Colonic mucosa (tissue), 4 donors: ENCODE results near the gene CHRDL2. TPM values are rescaled to one million over a fixed set of nuclear protein-coding genes. Genes with fewer than 3 reads are reported as not detected.

Experiments
- DNase-seq: peaks from one replicate; pipeline ENCODE4 v3.0.0-alpha.2; 2020
- H3K27ac ChIP-seq: fragments of 200-600 bp; one replicate; pipeline ENCODE4 v1.8.0; 2021
- H3K27me3 ChIP-seq: fragments of 200-600 bp; one replicate; pipeline ENCODE4 v1.8.0; 2021
- H3K36me3 ChIP-seq: fragments of 200-600 bp; one replicate; pipeline ENCODE4 v1.8.0; 2021
- H3K4me1 ChIP-seq: fragments of 200-600 bp; one replicate; pipeline ENCODE4 v1.8.0; 2021; ENCODE audit warnings: mild to moderate bottlenecking
- H3K4me3 ChIP-seq: fragments of 200-600 bp; one replicate; pipeline ENCODE4 v1.8.0; 2021
- H3K9ac ChIP-seq, 2 donors: one replicate each; pipeline ENCODE4 v1.7.0; 2013; ENCODE audit warnings: control low read depth in 2 of 2, low read depth in 2 of 2, low read length in 2 of 2
- H3K9me3 ChIP-seq: fragments of 200-600 bp; one replicate; pipeline ENCODE4 v1.8.0; 2021
- CTCF ChIP-seq: fragments of 200-600 bp; IDR thresholded peaks from one replicate; pipeline ENCODE4 v1.8.0; 2022; ENCODE audit warnings: antibody characterized with exemption, mild to moderate bottlenecking
- intact Hi-C: fragments of 100-400 bp; cut with DNase I; formaldehyde crosslinking; loops from one replicate; pipeline ENCODE4 v1.14.1; 2022
- total RNA-seq, 2 donors: library from RNA; stranded (reverse); fragmentation: NEBNext Ultra II Directional in 1 of 2; extraction: Animal tissue kit (Norgen Biotek cat#: 25700) in 1 of 2; gene quantifications; one replicate each; pipeline ENCODE4 v1.2.1, GENCODE V29; 2021
- donor health status: healthy.
- donor health status: DM: no; HTN: no; CAD: no.
- donor health status: DM: no; HTN: no; CAD: no.

The CHRDL2 gene
- total RNA-seq, 2 donors from 2014 or later = 0.42 to 26.5 TPM

DNA sequence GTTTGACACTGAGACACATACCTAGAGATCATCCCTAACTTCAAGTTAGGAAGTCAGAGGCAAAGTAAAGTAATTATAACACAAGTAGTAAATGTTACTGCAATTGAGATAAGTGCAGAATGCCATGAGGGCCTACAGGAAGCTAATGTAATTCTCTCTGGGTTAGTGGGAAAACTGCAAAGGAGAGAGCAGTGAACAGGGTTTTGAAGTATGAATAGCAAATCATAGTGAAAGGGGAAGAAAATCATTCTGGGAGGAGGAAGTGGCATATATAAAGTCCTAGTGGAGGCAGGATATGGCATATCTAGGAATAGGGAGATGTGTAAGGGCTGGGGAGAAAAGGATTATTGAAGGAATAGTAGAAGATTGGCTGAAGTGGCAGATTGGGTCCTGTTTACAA is 45.3 kb upstream of the CHRDL2 start:
- Histone ChIP-seq H3K9me3 (no peaks in the 10 kb centered on the region), H3K27me3 (no peaks in the 10 kb centered on the region), H3K9ac (no peak overlapping the region), H3K36me3 (no peaks in the 10 kb centered on the region), H3K27ac (no peak overlapping the region), H3K4me3 (no peak overlapping the region), H3K4me1 (no peaks in the 10 kb centered on the region)
- intact Hi-C loops = no loop called here
- DNase-seq = no peak
- no peak for TF ChIP-seq CTCF

GRCh38 chr11:74775762-74776161 is 44.5 kb upstream of the CHRDL2 start:
- no peaks in the 10 kb centered on the region for H3K4me1 ChIP-seq

GRCh38 chr11:74773476-74773875 is 42.2 kb upstream of the CHRDL2 start:
- Histone ChIP-seq H3K27ac (no peak overlapping the region), H3K4me3 (no peak overlapping the region), H3K9ac (no peak overlapping the region), H3K9me3 (no peaks in the 10 kb centered on the region), H3K4me1 (no peaks in the 10 kb centered on the region), H3K36me3 (no peaks in the 10 kb centered on the region), H3K27me3 (no peaks in the 10 kb centered on the region)
- intact Hi-C loops = no loop called here
- no peak for DNase-seq
- TF ChIP-seq CTCF = no peak

More at GRCh38 chr11:74775762-74776161, 44.5 kb upstream of the CHRDL2 start:
- Histone ChIP-seq H3K9ac (no peak overlapping the region), H3K36me3 (no peaks in the 10 kb centered on the region), H3K27ac (no peak overlapping the region), H3K4me3 (no peak overlapping the region), H3K9me3 (no peaks in the 10 kb centered on the region), H3K27me3 (no peaks in the 10 kb centered on the region)
- DNase-seq = no peak
- intact Hi-C loops = no loop called here
- no peak for TF ChIP-seq CTCF

DNA sequence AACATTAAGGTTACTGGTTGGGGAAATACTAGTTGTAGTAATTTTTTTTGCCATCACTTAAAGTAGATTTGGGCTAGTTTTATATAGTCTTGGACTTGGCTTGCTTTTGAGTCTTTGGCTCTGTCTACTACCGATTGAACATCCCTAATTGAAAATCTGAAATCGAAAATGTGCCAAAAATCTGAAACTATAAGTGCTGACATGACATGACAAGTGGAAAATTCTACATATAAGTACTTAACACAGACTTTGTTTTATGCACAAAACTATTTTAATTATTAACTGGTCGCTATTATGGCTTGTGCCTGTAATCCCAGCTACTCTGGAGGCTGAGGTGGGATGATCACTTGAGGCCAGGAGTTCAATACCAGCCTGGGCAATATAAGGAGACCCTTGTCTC is 39.9 kb upstream of the CHRDL2 start:
- Histone ChIP-seq H3K36me3 (no peaks in the 10 kb centered on the region), H3K27me3 (no peaks in the 10 kb centered on the region), H3K27ac (no peak overlapping the region), H3K4me1 (no peaks in the 10 kb centered on the region), H3K9me3 (no peaks in the 10 kb centered on the region), H3K9ac (no peak overlapping the region), H3K4me3 (no peak overlapping the region)
- intact Hi-C loops = no loop called here
- no peak for DNase-seq
- TF ChIP-seq CTCF = no peak

DNA sequence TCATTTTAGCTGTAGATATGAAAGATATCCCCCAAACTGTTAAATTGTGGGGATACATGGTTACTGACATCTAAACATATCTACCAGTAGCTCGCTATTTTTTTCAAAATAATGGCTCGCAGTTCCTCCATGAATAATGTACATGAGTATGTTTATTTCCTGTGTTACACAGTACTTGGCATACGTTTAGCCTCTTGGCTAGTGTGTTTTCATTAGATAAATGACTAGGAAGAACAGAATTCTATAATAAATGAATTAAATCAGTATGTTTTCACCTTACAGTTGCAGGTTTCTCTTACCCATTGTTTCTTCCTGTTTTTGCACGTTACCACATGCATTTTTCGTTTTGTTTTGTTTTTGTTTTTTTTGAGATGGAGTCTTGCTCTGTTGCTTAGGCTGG is 39.2 kb upstream of the CHRDL2 start:
- no peak overlapping the region for H3K4me3 ChIP-seq
- no peaks in the 10 kb centered on the region for H3K36me3 ChIP-seq

More for the DNA sequence above, 39.2 kb upstream of the CHRDL2 start:
- Histone ChIP-seq H3K4me1 (no peaks in the 10 kb centered on the region), H3K27me3 (no peaks in the 10 kb centered on the region), H3K9me3 (no peaks in the 10 kb centered on the region), H3K9ac (no peak overlapping the region), H3K27ac (no peak overlapping the region)
- TF ChIP-seq CTCF = no peak
- DNase-seq = no peak
- intact Hi-C loops = no loop called here
